Stimulated activated CD4-positive, alpha-beta T cell treated with anti-CD3 and anti-CD28 coated beads, Interleukin-4, amount 100 ng/mL, for 24 hours (primary cell): ENCODE results near the gene NR2F6.
"Not testable (repeated sequence)": the region's sequence is repeated elsewhere in the genome, so short reads cannot be mapped to it uniquely, and the experiment has no call there.

Experiments
- DNase-seq: peaks from one replicate; pipeline ENCODE4 v3.0.0-alpha.2; 2020

NR2F6 gene

DNA sequence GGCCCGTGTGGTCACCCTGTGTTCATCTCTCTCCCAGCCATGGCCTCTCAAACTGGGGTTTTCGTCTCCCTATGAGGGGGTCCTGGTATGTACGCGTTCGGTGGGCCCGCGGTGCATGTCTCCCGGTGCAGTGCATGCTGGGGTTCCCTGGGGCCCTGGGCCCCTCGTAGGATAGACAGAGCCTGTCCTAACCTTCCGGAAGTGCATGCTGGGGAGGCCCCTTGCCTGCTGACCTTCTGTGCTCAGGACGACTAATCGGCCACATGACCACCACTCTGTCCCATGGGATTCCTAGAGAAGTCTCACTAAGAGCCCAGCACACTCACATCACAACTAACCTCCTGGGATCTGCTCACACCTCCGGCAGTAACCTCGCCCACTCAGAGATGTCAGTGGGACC is 35.4 kb downstream of the NR2F6 start:
- no peak for DNase-seq

DNA sequence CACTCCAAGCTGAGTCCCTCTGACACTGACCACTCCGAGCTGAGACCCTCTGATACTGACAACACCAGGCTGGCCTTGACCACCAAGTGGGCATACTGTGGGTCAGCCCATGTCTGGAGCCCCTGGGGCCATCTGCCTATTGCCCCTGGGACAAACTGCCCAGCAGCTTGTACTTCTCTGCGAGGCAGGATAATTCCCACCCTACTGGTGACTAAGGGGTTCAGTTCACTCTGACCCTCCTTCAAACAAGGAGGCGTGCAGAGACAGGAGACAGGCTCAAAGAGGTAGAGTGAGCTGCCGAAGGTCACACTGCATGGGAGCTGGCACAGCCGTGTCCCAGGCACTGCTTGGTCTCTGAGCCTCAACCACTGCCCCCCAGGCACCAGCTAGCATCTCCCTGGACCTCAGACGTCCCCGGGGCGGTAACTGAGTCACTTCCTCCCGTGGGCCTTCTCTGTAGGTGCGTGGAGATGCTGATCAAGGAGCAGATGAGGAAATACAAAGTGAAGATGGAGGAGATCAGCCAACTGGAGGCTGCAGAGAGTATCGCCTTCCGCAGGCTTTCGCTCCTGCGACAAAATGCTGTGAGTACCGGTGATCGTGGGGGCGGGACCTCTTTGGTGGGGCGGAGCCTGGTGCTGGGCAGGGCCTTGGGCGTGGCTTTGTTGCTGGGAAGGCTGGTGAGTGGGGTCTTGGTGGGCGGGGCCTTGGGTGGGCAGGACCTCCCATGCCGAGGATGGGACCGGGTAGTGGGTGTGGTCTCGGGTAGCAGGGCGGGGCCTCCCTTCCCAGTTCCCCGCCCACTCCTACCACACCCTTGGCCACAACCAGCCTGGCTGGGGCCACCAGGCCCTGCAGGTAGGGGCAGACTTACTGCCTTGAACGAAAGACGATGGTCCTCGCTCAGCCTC is 36.3 kb downstream of the NR2F6 start:
- DNase-seq: peak; percentile 42

DNA sequence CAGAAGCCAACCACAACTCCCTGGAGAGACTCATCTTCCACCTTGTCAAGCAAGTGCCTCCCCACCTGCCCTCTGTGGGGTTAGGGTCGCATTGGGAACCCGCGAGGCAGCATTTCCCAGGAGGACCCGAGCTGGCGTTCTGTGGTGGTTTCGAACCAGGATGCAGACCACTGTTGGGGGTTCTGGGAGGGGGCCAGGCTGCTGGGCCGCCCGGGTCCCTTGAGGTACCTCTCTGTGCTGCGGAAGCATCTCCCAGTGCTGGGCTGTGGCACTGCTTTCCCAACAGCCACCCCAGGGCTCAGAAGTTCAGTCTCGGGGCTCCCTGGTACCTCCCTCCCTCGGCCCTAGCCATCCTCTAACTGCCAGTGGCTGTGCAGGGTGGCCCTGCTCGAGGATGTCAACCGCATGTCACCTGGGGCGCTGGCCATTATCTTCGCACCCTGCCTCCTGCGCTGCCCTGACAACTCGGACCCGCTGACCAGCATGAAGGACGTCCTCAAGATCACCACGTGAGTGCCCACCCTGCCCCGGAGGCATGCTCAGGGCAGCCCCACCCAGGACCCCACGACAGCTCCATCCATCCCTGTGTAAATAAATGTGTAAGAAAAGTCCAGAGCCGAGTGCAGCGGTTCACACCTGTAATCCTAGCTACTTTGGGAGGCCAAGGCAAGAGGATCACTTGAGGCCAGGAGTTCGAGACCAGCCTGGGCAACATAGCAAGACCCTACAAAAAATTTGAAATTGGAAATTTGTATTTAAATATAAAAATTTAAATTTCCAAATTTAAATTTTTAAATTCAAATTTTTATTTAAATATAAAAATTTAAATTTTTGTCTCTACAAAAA is 38.8 kb downstream of the NR2F6 start:
- DNase-seq: no peak

DNA sequence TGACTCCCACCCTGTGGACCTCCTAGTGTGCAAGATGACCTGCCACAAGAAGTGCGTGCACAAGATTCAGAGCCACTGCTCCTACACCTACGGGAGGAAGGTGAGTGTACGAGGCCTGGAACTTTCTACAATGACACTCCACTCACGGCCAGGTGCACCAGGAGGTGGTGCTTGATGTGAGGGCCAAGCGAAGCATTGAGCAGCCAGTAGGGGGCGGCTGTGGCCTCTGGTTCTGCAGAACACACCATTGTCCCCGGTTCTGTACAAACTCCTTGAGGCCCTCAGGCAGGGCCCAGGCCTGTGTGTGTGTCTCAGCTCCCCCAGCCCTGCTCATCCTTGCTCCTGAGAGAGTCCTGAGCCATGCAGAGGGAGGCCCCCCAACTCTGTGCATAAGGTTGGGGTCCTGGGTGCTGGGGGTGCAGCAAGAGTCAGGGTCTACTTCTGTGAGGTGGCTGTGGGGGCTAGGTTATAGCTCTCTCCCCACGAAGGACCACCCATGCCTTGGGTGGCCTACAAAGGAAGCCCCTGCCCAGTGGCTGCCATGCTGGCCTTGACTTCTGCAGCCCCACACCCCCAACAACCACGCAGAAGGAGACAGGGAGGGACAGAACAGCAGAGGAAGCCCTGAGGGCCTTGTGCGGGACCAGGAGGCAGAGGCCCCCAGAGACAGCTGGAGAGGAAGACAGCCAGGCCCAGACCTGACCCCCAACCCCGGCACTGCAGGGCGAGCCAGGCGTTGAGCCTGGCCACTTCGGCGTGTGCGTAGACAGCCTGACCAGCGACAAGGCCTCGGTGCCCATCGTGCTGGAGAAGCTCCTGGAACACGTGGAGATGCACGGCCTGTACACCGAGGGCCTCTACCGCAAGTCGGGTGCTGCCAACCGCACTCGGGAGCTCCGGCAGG is 40.2 kb downstream of the NR2F6 start:
- peak; percentile 67 for DNase-seq

DNA sequence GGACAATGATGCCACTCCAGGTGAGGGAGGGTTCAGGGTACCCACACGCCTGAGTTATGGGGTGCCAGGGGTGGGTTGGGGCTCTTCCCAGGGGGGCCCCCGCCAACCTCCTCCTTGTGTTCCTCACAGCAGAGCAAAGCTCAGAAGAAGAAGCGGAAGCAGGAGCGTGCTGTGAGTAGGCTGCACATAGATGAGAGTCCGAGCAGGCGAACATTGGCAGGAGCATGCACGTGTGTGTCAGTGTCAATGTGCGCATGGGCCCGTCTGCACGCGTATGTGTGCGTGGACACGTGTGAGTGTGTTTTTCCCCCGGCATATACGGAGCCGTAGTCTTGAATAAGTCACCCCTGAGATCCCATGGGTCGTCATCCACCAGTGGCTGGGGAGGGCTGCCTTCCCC is 43.0 kb downstream of the NR2F6 start:
- no peak for DNase-seq

DNA sequence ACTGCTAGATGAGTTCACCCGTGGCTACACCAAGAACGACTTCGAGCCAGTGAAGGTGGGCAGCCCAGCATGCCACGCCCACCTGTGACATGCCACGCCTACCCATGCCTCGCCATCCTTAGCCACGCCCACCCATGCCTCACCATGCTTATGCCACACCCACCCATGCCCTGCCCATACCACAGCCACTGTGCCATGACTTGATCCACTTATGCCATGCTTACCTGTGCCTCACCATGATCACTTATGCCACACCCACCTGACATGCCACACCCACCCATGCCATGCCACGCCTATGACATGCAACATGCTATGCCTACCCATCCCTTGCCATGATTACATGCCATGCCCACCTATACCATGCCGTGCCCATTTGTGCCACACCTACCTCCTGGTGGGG is 43.5 kb downstream of the NR2F6 start:
- DNase-seq: peak; percentile 23

DNA sequence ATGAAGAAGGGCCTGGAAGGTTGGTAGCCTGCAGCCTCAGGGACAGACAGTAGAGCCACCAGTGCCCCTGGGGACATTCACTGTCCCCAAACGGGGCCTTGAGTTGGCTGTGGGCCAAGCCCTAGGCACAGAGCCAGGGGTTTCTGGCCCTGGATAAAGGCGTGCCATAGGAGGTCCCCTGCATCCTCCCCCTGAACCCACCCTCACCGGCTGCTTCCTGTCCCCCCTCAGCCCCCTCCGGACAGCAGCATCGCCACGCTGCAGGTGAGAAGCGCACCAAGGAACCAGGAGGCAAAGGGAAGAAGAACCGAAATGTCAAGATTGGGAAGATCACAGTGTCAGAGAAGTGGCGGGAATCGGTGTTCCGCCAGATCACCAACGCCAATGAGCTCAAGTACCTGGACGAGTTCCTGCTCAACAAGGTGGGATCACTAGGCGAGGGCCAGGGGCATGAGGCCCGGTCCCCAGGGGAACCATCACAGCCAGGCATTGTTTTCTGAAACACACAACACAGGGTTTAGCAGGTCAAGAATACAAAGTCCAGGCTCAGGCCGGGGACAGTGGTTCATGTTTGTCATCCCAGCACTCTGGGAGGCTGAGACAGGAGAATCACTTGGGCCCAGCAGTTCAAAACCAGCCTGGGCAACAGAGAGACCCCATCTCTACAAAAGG is 45.2 kb downstream of the NR2F6 start:
- no peak for DNase-seq

DNA sequence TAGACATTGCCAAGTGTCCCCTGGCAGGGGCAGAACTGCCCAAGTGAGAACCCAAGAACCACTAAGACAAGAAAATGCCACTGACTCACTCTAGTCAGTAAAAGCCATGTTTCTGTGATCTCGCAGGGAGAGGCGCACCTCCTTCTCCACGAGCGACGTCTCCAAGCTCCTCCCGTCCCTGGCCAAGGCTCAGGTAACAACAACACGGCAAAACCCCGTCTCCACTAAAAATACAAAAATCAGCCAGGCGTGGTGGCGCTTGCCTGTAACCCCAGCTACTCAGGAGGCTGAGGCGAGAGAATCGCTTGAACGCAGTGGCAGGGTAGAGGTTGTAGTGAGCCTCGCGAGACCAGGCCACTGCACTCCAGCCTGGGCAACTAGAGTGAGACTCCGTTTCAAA is 48.1 kb downstream of the NR2F6 start:
- DNase-seq: no peak

DNA sequence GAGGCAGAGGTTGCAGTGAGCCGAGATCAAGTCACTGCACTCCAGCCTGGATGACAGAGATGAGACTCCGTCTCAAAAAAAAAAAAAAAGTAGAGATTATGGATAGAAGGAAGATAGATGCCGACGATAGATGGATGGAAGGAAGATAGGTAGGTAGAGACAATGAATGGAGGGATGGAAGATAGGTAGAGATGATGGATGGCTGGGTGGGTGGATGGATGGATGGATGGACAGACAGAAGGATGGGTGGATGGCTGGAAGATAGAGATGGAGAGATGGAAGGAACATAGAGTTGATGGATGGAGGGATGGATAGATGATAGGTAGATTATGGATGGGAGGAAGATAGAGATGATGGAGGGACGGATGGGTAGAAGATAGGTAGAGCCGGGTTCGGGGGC is 49.1 kb downstream of the NR2F6 start:
- DNase-seq: no peak

DNA sequence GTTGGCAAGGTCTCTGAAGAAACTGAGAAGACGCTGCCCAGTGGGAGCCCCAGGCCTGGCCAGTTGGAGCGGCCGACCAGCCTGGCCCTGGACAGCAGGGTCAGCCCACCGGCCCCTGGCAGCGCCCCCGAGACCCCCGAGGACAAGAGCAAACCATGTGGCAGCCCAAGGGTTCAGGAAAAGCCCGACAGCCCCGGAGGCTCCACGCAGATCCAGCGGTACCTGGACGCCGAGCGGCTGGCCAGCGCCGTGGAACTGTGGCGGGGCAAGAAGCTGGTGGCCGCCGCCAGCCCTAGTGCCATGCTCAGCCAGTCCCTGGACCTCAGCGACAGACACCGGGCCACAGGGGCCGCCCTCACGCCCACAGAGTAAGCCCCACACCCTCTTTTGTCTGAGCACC is 50.6 kb downstream of the NR2F6 start:
- no peak for DNase-seq

DNA sequence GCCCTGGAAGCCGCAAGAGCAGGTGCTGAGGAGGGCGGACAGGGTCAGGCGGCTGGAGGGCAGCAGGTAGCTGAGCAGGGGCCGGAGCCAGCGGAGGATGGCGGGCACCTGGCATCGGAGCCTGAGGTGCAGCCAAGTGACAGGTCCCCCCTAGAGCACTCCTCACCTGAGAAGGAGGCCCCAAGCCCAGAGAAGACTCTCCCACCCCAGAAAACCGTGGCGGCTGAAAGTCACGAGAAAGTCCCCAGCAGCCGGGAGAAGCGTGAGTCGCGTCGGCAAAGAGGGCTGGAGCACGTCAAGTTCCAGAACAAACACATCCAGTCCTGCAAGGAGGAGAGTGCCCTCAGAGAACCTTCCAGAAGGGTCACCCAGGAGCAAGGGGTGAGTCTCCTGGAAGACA is 51.1 kb downstream of the NR2F6 start:
- no peak for DNase-seq

DNA sequence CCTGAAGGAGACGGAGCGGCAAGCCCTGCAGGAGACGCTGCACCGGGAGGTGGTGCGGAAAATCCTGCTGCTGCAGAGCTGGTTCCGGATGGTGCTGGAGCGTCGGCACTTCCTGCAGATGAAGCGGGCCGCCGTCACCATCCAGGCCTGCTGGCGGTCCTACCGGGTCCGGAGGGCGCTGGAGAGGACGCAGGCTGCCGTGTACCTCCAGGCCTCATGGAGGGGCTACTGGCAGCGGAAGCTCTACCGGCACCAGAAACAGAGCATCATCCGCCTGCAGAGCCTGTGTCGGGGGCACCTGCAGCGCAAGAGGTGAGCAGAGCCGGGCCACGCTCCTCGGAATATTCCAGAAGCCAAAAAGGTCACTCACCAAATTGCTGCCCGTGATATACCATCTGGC is 53.0 kb downstream of the NR2F6 start:
- DNase-seq: no peak

DNA sequence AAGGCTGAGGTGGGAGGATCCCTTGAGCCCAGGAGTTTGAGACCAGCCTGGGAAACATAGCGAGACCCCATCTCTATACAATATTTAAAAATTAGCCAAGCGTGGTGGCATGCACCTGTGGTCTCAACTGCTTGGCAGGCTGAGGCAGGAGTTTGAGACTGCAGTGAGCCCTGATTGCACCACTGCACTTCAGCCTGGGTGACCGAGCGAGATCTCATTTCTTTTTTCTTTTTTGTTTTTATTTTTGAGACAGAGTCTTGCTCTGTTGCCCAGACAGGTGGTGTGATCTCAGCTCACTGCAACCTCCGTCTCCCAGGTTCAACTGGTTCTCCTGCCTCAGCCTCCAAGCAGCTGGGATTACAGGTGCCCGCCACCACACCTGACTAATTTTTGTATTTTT is 54.0 kb downstream of the NR2F6 start:
- DNase-seq: not testable (repeated sequence)

DNA sequence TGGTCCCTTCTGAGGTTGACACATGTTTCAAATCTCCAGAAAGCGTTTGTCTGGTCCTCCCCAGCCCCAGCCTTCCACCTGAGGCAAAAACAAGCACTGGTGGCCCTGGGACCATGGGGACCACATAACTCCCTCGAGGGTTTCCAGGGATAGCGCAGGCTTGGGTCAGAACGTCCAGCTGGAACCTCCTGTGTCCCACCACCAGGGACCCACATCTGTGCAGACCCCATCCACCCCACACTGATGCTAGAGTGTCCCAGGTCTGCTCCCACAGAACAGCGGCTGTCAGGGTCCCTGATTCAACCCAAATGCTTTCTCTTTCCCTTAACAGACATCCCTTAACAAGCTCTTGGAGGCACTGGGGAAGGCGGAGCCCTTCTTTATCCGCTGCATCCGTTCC is 60.1 kb downstream of the NR2F6 start:
- no peak for DNase-seq

DNA sequence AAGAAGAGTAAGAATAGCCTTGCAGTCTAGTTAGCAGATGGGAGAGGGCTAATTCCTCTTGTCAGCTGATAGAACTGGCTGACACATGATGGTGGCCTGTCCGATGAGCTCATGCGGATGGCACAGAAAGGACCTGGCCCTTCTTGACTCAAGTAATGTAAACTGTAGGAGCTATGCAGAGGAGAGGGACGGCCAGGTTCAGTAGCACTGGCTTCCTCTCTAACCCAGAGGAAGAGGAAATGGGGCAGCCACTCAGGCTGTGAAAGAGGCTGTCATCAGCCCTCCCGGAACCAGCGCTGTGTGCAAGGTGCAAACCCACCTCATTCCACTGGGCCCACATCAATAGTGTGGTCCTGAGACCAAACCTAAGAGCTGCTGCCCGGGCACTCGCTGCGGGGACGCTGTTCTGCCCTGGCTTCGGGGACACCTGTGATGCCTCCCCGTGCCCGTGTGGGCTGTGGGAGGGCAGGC is 61.3 kb downstream of the NR2F6 start:
- peak; percentile 35 for DNase-seq

DNA sequence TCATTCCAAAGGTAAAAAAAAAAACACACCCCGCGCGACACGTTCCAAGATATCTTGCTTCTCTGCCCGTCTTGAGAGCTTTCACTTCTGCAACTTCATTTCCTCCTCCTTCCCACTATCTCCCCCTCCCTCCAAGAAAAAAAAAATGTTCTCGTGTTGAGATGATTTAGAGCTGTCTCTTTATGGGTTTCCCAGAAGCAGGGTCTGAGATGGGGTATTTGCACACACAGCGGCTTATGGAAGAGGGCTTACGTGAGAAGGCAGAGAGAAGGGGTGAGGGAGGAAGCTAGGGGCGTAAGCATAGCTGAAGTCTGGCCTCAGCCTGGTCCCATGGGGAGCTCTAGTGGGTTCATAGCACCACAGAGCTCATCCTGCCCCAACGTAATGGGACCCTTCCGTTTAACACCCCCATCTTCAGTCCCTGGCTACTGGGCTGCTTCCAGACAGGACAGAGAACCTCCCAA is 61.8 kb downstream of the NR2F6 start:
- DNase-seq: peak; percentile 24

DNA sequence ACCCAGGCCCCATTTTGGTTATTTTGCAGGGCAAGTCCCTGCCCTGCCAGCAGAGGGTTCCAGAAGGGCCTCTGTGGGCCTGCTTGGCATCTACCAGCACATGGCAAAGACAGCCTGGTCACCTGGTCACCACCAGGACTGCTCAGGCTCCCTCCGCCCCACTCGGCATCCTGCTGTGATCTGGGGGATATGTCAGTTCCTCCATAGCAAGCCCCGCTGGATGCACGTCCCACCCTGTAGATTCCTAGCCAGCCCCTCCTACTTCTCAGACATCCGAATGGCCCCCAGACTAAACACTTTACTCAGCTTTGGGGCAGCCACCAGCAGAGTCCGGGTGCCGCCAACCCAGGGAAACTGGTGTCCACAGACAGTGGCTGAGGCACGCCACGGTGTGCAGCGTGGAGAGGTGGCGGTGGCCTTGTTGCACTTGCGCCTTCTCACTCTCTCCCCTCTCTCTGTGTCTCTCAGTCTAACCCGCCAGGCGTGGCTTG is 62.4 kb downstream of the NR2F6 start:
- peak; percentile 17 for DNase-seq
